GM23248 (cell line): ENCODE measurements around the gene MTHFD1L.

Experiments used
- EZH2 ChIP-seq: fragments of 200-600 bp; sonication (generic); IDR thresholded peaks from 2 replicates; pipeline ENCODE4 v1.6.1; 2018; ENCODE audit warnings: antibody characterized with exemption, mild to moderate bottlenecking; ENCODE audit not compliant: insufficient read depth, poor library complexity, severe bottlenecking
- EZH2phosphoT487 ChIP-seq: fragments of 200-600 bp; sonication (generic); IDR thresholded peaks from 2 replicates; pipeline ENCODE4 v1.6.1; 2018; ENCODE audit warnings: antibody characterized with exemption, moderate library complexity, mild to moderate bottlenecking, low read depth; ENCODE audit not compliant: insufficient read depth

DNA sequence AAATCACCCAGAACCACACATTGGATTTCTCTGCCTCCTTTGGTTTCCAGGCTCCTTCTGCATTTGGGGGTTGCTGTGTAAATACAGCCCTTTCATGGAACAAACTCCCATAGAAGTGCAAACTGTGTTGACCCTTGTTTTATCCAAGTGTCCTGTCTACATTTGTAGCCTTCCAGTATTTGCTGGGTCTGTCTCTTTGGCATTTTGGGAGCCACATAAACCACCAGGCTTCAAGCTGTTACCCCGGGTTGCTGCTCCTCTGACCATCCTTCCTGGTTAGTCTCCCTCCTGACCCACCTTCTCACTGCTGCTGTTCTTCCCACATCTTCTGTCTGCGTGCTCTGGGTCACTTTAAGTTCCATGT lies 7.6 kb upstream of the MTHFD1L start:
- TF ChIP-seq EZH2phosphoT487 (no peak), EZH2 (no peak)
